Measurements from ENCODE around the gene ZP1. TPM values are rescaled to one million over a fixed set of nuclear protein-coding genes. Genes with fewer than 3 reads are reported as not detected.

The ZP1 gene
- total and polyA plus RNA-seq, 2 of the 8 experiments (the other 6 are each of a cell fraction or from before 2014, with no cell fraction given): not detected

- POLR2A ChIA-PET (ENCODE audit: partially characterized antibody): interaction anchor here (0.8 to 4.2 kb wide), 9 partner anchors 9 to 447 kb away, joined by 3 to 28 read pairs (median 4); partner anchors contain the start of genes CYB561A3, PRPF19, PTGDR2 and SLC15A3
Observed at GRCh38 chr11:60914633-60915247, 47.4 kb downstream of the ZP1 start.

More at GRCh38 chr11:60914633-60915247, 47.4 kb downstream of the ZP1 start:
- peak in 1 of 2 experiments; percentile 65 for DNase-seq (ENCODE audit: low read depth in 1 of 2, low spot score in 2 of 2)
- Histone ChIP-seq H3K9ac (replicated peaks in 1 of 4; ENCODE audit: extremely low read depth in 1 of 4, low read depth in 3 of 4, low read length in 3 of 4) (peak overlapping the region; percentile 7 to 84 (median 44); a peak in 5 of 7 replicates), H2BK15ac (ENCODE audit: low read length) (no peak overlapping the region), H3K23me2 (ENCODE audit: low read depth, low read length) (peaks cover 8% of the 10 kb centered on the region), H2BK12ac (ENCODE audit: low read depth, low read length) (no peak overlapping the region), H3K79me1 (ENCODE audit: low read depth, low read length) (no peaks in the 10 kb centered on the region; the same call in 1 of the 2 replicates), H3K79me2 (ENCODE audit: control insufficient read depth in 1 of 2, insufficient read depth in 2 of 2, low read length in 2 of 2) (peaks cover 5 to 24% of the 10 kb centered on the region in 2 experiments), H4K5ac (ENCODE audit: insufficient read length, low read depth, low read length) (no peak overlapping the region), H4K8ac (ENCODE audit: extremely low read depth, insufficient read depth, low read length) (0 out of 2 replicates have a peak overlapping the region, but pooled peaks have one; percentile 16), H3K27me3 (replicated peaks in 1 of 4; ENCODE audit: control insufficient read depth in 3 of 4, extremely low read depth in 1 of 4, insufficient read depth in 3 of 4, low read length in 3 of 4) (peaks cover 0 to 2% (median 0%) of the 10 kb centered on the region in 4 experiments; a peak in 1 of 7 replicates), H2BK5ac (ENCODE audit: low read depth, low read length) (no peak overlapping the region), H2BK20ac (ENCODE audit: low read length) (no peak overlapping the region), H2BK120ac (replicated peaks; ENCODE audit: low read depth, low read length) (no peak overlapping the region), H2AK5ac (ENCODE audit: low read depth, low read length) (no peak overlapping the region), H3K4me2 (ENCODE audit: insufficient read depth in 1 of 2, low read depth in 2 of 2, low read length in 2 of 2) (peak overlapping the region; percentile 89 to 91), H3K14ac (ENCODE audit: insufficient read length) (no peak overlapping the region), H4K20me1 (replicated peaks in 1 of 2; ENCODE audit: control insufficient read depth in 1 of 2, insufficient read depth in 2 of 2, low read length in 2 of 2) (peaks cover 0 to 8% of the 10 kb centered on the region in 2 experiments), H3K4ac (replicated peaks; ENCODE audit: insufficient read length, low read depth, low read length) (no peak overlapping the region), H3K23ac (ENCODE audit: insufficient read length) (no peak overlapping the region), H2AFZ (ENCODE audit: low read length) (no peak overlapping the region), H3K36me3 (ENCODE audit: control insufficient read depth in 2 of 4, insufficient read depth in 4 of 4, low read length in 3 of 4) (peaks cover 0 to 3% (median 0%) of the 10 kb centered on the region in 4 experiments; a peak in 1 of 8 replicates), H3K27ac (ENCODE audit: low read depth, low read length) (no peak overlapping the region), H3K4me1 (replicated peaks in 1 of 4; ENCODE audit: control insufficient read depth in 3 of 4, insufficient read depth in 4 of 4, low read length in 3 of 4) (peaks cover 10 to 27% (median 18%) of the 10 kb centered on the region in 4 experiments), H3K9me3 (ENCODE audit: insufficient read depth in 2 of 2, low read depth in 1 of 2, low read length in 1 of 2) (no peaks in the 10 kb centered on the region), H4K91ac (replicated peaks; ENCODE audit: insufficient read length, low read length) (no peak overlapping the region), H3K56ac (replicated peaks; ENCODE audit: insufficient read length, low read depth, low read length) (no peak overlapping the region), H3K4me3 (ENCODE audit: extremely low read depth in 1 of 4, insufficient read depth in 2 of 4, low read depth in 3 of 4, low read length in 4 of 4) (peak overlapping the region; percentile 63 to 82 (median 72)), H3K18ac (ENCODE audit: extremely low read depth, low read length) (no peak overlapping the region; the same call in 1 of the 2 replicates)
- FAIRE-seq: no peak
- 6% methylated on average over 26 of the region's 31 CpGs; no CpG with 5 or more reads in 1 of the 2 experiments for WGBS, 2 experiments (ENCODE audit: extremely low coverage in 1 of 2, insufficient coverage in 1 of 2, insufficient read length in 1 of 2, insufficient replicate concordance in 2 of 2, low coverage in 1 of 2, low lambda C conversion rate in 2 of 2, missing lambda C conversion rate in 1 of 2)
- TF ChIP-seq JUN (IDR thresholded peaks at IDR 0.05; ENCODE audit: low read depth, low read length) (no peak), SAP30 (IDR thresholded peaks at IDR 0.05; ENCODE audit: insufficient read depth, insufficient replicate concordance, low read length) (peak; percentile 85), GABPA (IDR thresholded peaks at IDR 0.05; ENCODE audit: borderline replicate concordance, insufficient read depth, low read length) (no peak), HDAC6 (IDR thresholded peaks at IDR 0.05; ENCODE audit: low read depth, low read length) (no peak), KDM4A (IDR thresholded peaks at IDR 0.05; ENCODE audit: low read depth, low read length, severe bottlenecking) (peak; percentile 9), SIRT6 (IDR thresholded peaks at IDR 0.05; ENCODE audit: low read length) (no peak), USF2 (IDR thresholded peaks at IDR 0.05; ENCODE audit: low read length) (no peak), HDAC2 (IDR thresholded peaks at IDR 0.05; ENCODE audit: borderline replicate concordance in 1 of 2, low read depth in 2 of 2, low read length in 2 of 2) (peak in 1 of 2 experiments; percentile 2; a peak in 1 of 4 replicates)
- CTCF ChIA-PET (ENCODE audit: partially characterized antibody): interaction anchor here (0.6 to 2.6 kb wide), 16 partner anchors 9 to 214 kb away, joined by 3 to 10 read pairs (median 5); partner anchors contain the start of gene TMEM132A
